HepG2 (cell line): ENCODE measurements around the gene CDC42SE1. TPM values are rescaled to one million over a fixed set of nuclear protein-coding genes. Genes with fewer than 3 reads are reported as not detected.
A peak's percentile ranks its signal among the peaks of the same experiment; 100 is the strongest.

Experiments used
- CREB1 ChIP-seq, 2 experiments: fragments of 450-650 bp in 1 of 2; IDR thresholded peaks; 2 replicates each; pipeline ENCODE4 v1.6.1; 2016 to 2017; ENCODE audit warnings: control low read depth in 1 of 2, mild to moderate bottlenecking in 1 of 2, missing compliant biosample characterization in 1 of 2, missing genetic modification characterization in 1 of 2
- HDAC6 ChIP-seq: fragments of 200-600 bp; sonication (generic); IDR thresholded peaks from 2 replicates; pipeline ENCODE4 v1.7.0; 2017; ENCODE audit warnings: mild to moderate bottlenecking, antibody characterized with exemption, low read length, low read depth
- KAT8 ChIP-seq: IDR thresholded peaks from 2 replicates; pipeline ENCODE4 v1.6.1; 2016; ENCODE audit warnings: missing genetic modification reagents, missing compliant biosample characterization
- MLLT10 ChIP-seq: sonication (generic); formaldehyde crosslinking; IDR thresholded peaks from 2 replicates; pipeline ENCODE4 v1.4.0; 2020; ENCODE audit warnings: missing genetic modification reagents
- NFYB ChIP-seq: sonication (generic); formaldehyde crosslinking; IDR thresholded peaks from 2 replicates; pipeline ENCODE4 v1.4.0; 2020; ENCODE audit warnings: missing genetic modification reagents
- NR2C2 ChIP-seq: sonication (generic); formaldehyde crosslinking; IDR thresholded peaks from 2 replicates; pipeline ENCODE4 v1.4.0; 2020; ENCODE audit warnings: missing genetic modification reagents, mild to moderate bottlenecking, moderate library complexity, borderline replicate concordance
- RBM22 ChIP-seq: fragments of 200-400 bp; formaldehyde crosslinking; optimal IDR thresholded peaks from 2 replicates; pipeline ENCODE3; 2017; ENCODE audit warnings: mild to moderate bottlenecking, low read length, moderate library complexity
- RCOR2 ChIP-seq: IDR thresholded peaks from 2 replicates; pipeline ENCODE4 v1.6.1; 2016; ENCODE audit warnings: missing biosample characterization, missing genetic modification reagents
- SAFB2 ChIP-seq: sonication (generic); formaldehyde crosslinking; IDR thresholded peaks from 2 replicates; pipeline ENCODE4 v1.5.1; 2020; ENCODE audit warnings: missing genetic modification reagents, low read depth, mild to moderate bottlenecking, borderline replicate concordance
- TAF1 ChIP-seq: sonication (generic); formaldehyde crosslinking; IDR thresholded peaks from 2 replicates; pipeline ENCODE4 v1.4.0; 2020; ENCODE audit warnings: missing genetic modification reagents
- ZC3H4 ChIP-seq: sonication (generic); formaldehyde crosslinking; IDR thresholded peaks from 2 replicates; pipeline ENCODE4 v1.4.0; 2020; ENCODE audit warnings: missing genetic modification reagents, borderline replicate concordance
- ZKSCAN1 ChIP-seq: fragments of 150-350 bp; IDR thresholded peaks from 2 replicates; pipeline ENCODE4 v1.6.1; 2014; ENCODE audit warnings: low read length
- ZNF251 ChIP-seq: sonication (generic); formaldehyde crosslinking; IDR thresholded peaks from 2 replicates; pipeline ENCODE4 v1.9.0; 2021; ENCODE audit warnings: mild to moderate bottlenecking, missing genetic modification reagents
- ZNF501 ChIP-seq: sonication (generic); formaldehyde crosslinking; IDR thresholded peaks from 2 replicates; pipeline ENCODE4 v1.5.1; 2020; ENCODE audit warnings: mild to moderate bottlenecking, moderate library complexity, missing genetic modification reagents
- polyA plus RNA-seq, 8 experiments: library from polyadenylated mRNA; depleted of rRNA in 3 of 8; stranded (reverse) in 7 of 8; unstranded in 1 of 8; fragments of >200 nt; fragmentation: Illumina TruSeq in 4 of 8; extraction: Trizol in 4 of 8; gene quantifications; 2 replicates each; pipeline versions ENCODE4 v1.2.1 to v1.2.3, GENCODE V29; 2011 to 2016; ENCODE audit warnings: low read depth in 4 of 8, missing spikeins in 1 of 8, mixed read lengths in 1 of 8; ENCODE audit not compliant: insufficient read depth in 1 of 8
- total RNA-seq, 5 experiments: library from RNA; depleted of rRNA; stranded (reverse); fragments of >200 nt; fragmentation: Illumina TruSeq; extraction: Trizol; gene quantifications; 2 replicates each; pipeline ENCODE4 v1.2.3, GENCODE V29; 2016; ENCODE audit warnings: low read depth in 1 of 5
- TF ChIP-seq, protein P1 (sequence below): sonication (generic); formaldehyde crosslinking; IDR thresholded peaks from 2 replicates; pipeline ENCODE4 v1.5.0; 2020; ENCODE audit warnings: mild to moderate bottlenecking, low read depth, missing genetic modification reagents, borderline replicate concordance
- TF ChIP-seq, protein P2 (sequence below), 2 experiments: IDR thresholded peaks; 2 replicates each; pipeline ENCODE4 v1.6.1; 2011 to 2012; ENCODE audit warnings: low read length in 2 of 2, borderline replicate concordance in 1 of 2, low read depth in 1 of 2, mild to moderate bottlenecking in 1 of 2, moderate library complexity in 1 of 2
- TF ChIP-seq, protein P3 (sequence below): IDR thresholded peaks from 2 replicates; pipeline ENCODE4 v1.6.1; 2016; ENCODE audit warnings: low read depth
- TF ChIP-seq, protein P4 (sequence below): IDR thresholded peaks from 2 replicates; pipeline ENCODE4 v1.6.1; 2018; ENCODE audit warnings: missing genetic modification reagents
- TF ChIP-seq, protein P5 (sequence below): fragments of 450-650 bp; IDR thresholded peaks from 2 replicates; pipeline ENCODE4 v1.6.1; 2017; ENCODE audit warnings: mild to moderate bottlenecking

CDC42SE1 gene
- total and polyA plus RNA-seq, 2 of the 13 experiments (the other 11 are each of a cell fraction or from before 2014, with no cell fraction given): 17.6 to 17.9 TPM

DNA sequence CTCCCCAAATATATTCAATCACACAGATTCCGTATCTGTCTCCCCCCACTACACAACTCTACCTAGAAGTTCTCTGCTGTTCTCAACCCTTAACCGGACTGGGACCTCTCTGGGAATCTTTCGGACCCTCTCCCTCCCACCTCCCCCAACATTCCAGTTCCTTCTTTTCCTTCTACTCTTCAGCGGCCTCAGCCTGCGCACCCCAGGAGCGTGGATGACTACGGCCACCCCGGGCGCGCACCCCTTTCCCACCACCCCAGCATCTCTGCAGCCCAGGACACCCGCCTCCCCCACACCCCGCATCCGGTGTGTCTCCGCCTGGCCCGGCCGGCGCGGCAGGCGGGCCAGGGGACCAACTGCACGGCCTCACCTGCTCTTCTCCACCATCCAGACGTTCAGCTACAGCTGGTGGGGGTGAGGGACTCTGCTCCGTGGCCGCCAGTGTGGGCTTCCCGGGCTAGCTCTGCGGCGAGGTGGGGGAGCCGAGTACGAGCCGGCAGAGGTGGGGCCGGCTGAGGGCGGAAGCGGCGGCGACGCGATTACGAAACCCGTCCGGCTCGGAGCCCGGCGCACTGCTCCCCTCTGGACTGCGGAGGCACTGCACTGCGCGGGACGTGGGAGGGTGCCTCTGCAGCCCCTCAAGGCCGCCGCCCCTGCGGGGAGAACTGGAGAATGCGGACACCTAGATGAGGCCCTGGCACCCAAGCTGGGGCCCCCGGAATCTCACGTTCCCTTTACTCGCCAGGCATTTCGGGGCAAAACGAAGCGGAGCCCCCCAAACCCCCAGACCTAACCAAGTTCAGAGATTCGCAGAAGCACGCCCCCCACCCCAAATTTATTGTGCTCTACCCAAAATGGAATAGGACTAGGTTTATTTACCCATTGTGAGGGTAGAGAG is at the start of gene CDC42SE1 (continued):
- TF ChIP-seq SAFB2: no peak; the same call in 1 of the 2 replicates
- TF ChIP-seq KAT8: peak; percentile 83
- no peak for TF ChIP-seq RBM22
- TF ChIP-seq, protein P1, sequence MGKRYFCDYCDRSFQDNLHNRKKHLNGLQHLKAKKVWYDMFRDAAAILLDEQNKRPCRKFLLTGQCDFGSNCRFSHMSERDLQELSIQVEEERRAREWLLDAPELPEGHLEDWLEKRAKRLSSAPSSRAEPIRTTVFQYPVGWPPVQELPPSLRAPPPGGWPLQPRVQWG (CRISPR knock-in tag): no peak
- TF ChIP-seq CREB1 (IDR thresholded peaks at IDR 0.05): no peak
- no peak for TF ChIP-seq CREB1 (CRISPR knock-in tag; IDR thresholded peaks at IDR 0.05)
- TF ChIP-seq, protein P2, sequence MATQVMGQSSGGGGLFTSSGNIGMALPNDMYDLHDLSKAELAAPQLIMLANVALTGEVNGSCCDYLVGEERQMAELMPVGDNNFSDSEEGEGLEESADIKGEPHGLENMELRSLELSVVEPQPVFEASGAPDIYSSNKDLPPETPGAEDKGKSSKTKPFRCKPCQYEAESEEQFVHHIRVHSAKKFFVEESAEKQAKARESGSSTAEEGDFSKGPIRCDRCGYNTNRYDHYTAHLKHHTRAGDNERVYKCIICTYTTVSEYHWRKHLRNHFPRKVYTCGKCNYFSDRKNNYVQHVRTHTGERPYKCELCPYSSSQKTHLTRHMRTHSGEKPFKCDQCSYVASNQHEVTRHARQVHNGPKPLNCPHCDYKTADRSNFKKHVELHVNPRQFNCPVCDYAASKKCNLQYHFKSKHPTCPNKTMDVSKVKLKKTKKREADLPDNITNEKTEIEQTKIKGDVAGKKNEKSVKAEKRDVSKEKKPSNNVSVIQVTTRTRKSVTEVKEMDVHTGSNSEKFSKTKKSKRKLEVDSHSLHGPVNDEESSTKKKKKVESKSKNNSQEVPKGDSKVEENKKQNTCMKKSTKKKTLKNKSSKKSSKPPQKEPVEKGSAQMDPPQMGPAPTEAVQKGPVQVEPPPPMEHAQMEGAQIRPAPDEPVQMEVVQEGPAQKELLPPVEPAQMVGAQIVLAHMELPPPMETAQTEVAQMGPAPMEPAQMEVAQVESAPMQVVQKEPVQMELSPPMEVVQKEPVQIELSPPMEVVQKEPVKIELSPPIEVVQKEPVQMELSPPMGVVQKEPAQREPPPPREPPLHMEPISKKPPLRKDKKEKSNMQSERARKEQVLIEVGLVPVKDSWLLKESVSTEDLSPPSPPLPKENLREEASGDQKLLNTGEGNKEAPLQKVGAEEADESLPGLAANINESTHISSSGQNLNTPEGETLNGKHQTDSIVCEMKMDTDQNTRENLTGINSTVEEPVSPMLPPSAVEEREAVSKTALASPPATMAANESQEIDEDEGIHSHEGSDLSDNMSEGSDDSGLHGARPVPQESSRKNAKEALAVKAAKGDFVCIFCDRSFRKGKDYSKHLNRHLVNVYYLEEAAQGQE (IDR thresholded peaks at IDR 0.05; ENCODE audit: borderline replicate concordance in 1 of 2, low read depth in 1 of 2, low read length in 2 of 2): no peak
- TF ChIP-seq ZNF251: no peak
- no peak for TF ChIP-seq NFYB
- TF ChIP-seq ZC3H4 (CRISPR knock-in tag): no peak
- no peak for TF ChIP-seq RCOR2 (CRISPR knock-in tag)
- TF ChIP-seq, protein P3, sequence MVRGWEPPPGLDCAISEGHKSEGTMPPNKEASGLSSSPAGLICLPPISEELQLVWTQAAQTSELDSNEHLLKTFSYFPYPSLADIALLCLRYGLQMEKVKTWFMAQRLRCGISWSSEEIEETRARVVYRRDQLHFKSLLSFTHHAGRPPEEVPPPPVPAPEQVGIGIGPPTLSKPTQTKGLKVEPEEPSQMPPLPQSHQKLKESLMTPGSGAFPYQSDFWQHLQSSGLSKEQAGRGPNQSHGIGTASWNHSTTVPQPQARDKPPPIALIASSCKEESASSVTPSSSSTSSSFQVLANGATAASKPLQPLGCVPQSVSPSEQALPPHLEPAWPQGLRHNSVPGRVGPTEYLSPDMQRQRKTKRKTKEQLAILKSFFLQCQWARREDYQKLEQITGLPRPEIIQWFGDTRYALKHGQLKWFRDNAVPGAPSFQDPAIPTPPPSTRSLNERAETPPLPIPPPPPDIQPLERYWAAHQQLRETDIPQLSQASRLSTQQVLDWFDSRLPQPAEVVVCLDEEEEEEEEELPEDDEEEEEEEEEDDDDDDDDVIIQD: no peak
- TF ChIP-seq, protein P4, sequence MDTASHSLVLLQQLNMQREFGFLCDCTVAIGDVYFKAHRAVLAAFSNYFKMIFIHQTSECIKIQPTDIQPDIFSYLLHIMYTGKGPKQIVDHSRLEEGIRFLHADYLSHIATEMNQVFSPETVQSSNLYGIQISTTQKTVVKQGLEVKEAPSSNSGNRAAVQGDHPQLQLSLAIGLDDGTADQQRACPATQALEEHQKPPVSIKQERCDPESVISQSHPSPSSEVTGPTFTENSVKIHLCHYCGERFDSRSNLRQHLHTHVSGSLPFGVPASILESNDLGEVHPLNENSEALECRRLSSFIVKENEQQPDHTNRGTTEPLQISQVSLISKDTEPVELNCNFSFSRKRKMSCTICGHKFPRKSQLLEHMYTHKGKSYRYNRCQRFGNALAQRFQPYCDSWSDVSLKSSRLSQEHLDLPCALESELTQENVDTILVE: peak; percentile 60; the same call in 1 of the 2 replicates
- peak; percentile 45; the same call in 1 of the 2 replicates for TF ChIP-seq TAF1 (CRISPR knock-in tag)
- no peak for TF ChIP-seq HDAC6
- no peak for TF ChIP-seq ZKSCAN1
- TF ChIP-seq, protein P5, sequence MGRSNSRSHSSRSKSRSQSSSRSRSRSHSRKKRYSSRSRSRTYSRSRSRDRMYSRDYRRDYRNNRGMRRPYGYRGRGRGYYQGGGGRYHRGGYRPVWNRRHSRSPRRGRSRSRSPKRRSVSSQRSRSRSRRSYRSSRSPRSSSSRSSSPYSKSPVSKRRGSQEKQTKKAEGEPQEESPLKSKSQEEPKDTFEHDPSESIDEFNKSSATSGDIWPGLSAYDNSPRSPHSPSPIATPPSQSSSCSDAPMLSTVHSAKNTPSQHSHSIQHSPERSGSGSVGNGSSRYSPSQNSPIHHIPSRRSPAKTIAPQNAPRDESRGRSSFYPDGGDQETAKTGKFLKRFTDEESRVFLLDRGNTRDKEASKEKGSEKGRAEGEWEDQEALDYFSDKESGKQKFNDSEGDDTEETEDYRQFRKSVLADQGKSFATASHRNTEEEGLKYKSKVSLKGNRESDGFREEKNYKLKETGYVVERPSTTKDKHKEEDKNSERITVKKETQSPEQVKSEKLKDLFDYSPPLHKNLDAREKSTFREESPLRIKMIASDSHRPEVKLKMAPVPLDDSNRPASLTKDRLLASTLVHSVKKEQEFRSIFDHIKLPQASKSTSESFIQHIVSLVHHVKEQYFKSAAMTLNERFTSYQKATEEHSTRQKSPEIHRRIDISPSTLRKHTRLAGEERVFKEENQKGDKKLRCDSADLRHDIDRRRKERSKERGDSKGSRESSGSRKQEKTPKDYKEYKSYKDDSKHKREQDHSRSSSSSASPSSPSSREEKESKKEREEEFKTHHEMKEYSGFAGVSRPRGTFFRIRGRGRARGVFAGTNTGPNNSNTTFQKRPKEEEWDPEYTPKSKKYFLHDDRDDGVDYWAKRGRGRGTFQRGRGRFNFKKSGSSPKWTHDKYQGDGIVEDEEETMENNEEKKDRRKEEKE: no peak
- peak; percentile 50; the same call in 1 of the 2 replicates for TF ChIP-seq NR2C2 (CRISPR knock-in tag)
- TF ChIP-seq ZNF501 (CRISPR knock-in tag): peak; percentile 91
- no peak for TF ChIP-seq MLLT10 (CRISPR knock-in tag)
